Upper lobe of right lung (tissue), 1 donor: ENCODE data around the gene PLPPR5. TPM values are rescaled to one million over a fixed set of nuclear protein-coding genes. Genes with fewer than 3 reads are reported as not detected.
A peak's percentile ranks its signal among the peaks of the same experiment; 100 is the strongest.

ENCODE experiments used
- ATAC-seq: fragments of 200-7000 bp; cut with Tn5 transposase; one replicate; pipeline ENCODE4 v1.9.1; 2020; ENCODE audit warnings: mild to moderate bottlenecking, moderate library complexity
- DNase-seq: peaks from one replicate; pipeline ENCODE4 v3.0.0-alpha.2; 2020
- H3K27ac ChIP-seq: fragments of 200-600 bp; one replicate; pipeline ENCODE4 v1.8.0; 2022
- H3K27me3 ChIP-seq: fragments of 200-600 bp; one replicate; pipeline ENCODE4 v1.8.0; 2022; ENCODE audit warnings: mild to moderate bottlenecking
- H3K36me3 ChIP-seq: fragments of 200-600 bp; one replicate; pipeline ENCODE4 v1.8.0; 2022
- H3K4me1 ChIP-seq: fragments of 200-600 bp; one replicate; pipeline ENCODE4 v1.8.0; 2022
- H3K4me3 ChIP-seq: fragments of 200-600 bp; one replicate; pipeline ENCODE4 v1.8.0; 2022; ENCODE audit warnings: mild to moderate bottlenecking
- H3K9me3 ChIP-seq: fragments of 200-600 bp; one replicate; pipeline ENCODE4 v1.8.0; 2022
- intact Hi-C: fragments of 100-400 bp; cut with DNase I; formaldehyde crosslinking; loops from one replicate; pipeline ENCODE4 v1.11.0; 2022
- total RNA-seq: library from RNA; stranded (reverse); fragmentation: NEBNext Ultra II Directional; extraction: Animal tissue kit (Norgen Biotek cat#: 25700); gene quantifications from one replicate; pipeline ENCODE4 v1.2.1, GENCODE V29; 2021
- TF ChIP-seq, protein P1 (sequence below): fragments of 200-600 bp; IDR thresholded peaks from one replicate; pipeline ENCODE4 v1.8.0; 2022; ENCODE audit warnings: antibody characterized with exemption
- donor health status: DM: no; HTN: yes; CAD: no; lungs with severe emphysema.

Gene PLPPR5
- total RNA-seq, 1 donor from 2014 or later, result not detected

- no peaks in the 10 kb centered on the region for H3K27me3 ChIP-seq
- H3K27ac ChIP-seq, result no peak overlapping the region
- H3K4me1 ChIP-seq, result no peaks in the 10 kb centered on the region
- ATAC-seq, result no peak
- no peak overlapping the region for H3K4me3 ChIP-seq
- DNase-seq, result no peak
- intact Hi-C loops, result no loop called here
- H3K36me3 ChIP-seq, result no peaks in the 10 kb centered on the region
- H3K9me3 ChIP-seq, result no peaks in the 10 kb centered on the region
- TF ChIP-seq, protein P1, sequence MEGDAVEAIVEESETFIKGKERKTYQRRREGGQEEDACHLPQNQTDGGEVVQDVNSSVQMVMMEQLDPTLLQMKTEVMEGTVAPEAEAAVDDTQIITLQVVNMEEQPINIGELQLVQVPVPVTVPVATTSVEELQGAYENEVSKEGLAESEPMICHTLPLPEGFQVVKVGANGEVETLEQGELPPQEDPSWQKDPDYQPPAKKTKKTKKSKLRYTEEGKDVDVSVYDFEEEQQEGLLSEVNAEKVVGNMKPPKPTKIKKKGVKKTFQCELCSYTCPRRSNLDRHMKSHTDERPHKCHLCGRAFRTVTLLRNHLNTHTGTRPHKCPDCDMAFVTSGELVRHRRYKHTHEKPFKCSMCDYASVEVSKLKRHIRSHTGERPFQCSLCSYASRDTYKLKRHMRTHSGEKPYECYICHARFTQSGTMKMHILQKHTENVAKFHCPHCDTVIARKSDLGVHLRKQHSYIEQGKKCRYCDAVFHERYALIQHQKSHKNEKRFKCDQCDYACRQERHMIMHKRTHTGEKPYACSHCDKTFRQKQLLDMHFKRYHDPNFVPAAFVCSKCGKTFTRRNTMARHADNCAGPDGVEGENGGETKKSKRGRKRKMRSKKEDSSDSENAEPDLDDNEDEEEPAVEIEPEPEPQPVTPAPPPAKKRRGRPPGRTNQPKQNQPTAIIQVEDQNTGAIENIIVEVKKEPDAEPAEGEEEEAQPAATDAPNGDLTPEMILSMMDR, result no peak
Observed at GRCh38 chr1:98967122-98967521, 37.5 kb downstream of the PLPPR5 start.

DNA sequence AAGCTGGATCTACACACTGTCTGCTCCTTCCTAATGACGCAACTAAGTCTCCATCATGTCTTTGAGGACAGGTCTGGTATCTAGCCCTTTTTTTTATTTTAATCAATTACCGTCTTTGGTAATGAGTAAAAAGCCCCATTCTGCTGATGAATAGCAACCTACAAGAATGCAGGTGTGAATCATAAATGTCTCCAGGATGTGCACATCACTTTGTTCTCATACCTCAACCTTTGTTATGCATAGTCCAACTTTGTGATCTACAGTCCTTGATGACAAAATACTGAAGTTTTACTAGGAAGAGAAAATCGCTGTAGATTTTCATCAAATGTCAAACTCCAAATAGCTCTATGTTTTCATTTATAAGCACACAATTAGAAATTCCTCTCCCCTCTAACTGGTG is 39.3 kb downstream of the PLPPR5 start:
- ATAC-seq (no peak), DNase-seq (no peak)
- no peaks in the 10 kb centered on the region for H3K4me1 ChIP-seq
- no peaks in the 10 kb centered on the region for H3K27me3 ChIP-seq
- no peak overlapping the region for H3K27ac ChIP-seq
- TF ChIP-seq, protein P1, result no peak
- H3K9me3 ChIP-seq, result no peaks in the 10 kb centered on the region
- no peak overlapping the region for H3K4me3 ChIP-seq
- no peaks in the 10 kb centered on the region for H3K36me3 ChIP-seq
- intact Hi-C loops, result no loop called here

DNA sequence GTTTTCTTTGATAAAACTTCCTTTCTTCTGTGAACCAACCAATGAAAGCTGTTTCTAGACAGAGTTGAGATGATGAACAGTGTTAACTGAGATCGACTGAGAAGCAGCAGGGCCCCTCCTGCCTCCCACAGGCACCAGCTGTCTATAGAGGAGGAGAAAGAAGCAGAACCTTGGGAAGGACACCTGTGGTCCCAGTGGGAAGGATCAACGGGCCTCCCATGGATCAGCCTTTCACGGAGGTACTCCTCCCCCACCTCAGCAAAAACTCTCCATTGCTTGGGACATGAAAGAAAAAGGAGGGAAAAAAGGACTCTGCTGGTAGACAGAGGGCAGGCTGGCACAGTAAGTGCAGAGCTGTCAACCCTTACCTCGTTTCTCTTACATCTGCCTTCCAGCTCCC is 40.5 kb downstream of the PLPPR5 start:
- intact Hi-C loops, result no loop called here
- no peaks in the 10 kb centered on the region for H3K36me3 ChIP-seq
- TF ChIP-seq, protein P1, result no peak
- H3K4me1 ChIP-seq, result no peaks in the 10 kb centered on the region
- DNase-seq (no peak), ATAC-seq (no peak)
- H3K9me3 ChIP-seq, result no peaks in the 10 kb centered on the region
- no peaks in the 10 kb centered on the region for H3K27me3 ChIP-seq
- H3K4me3 ChIP-seq, result no peak overlapping the region
- H3K27ac ChIP-seq, result no peak overlapping the region

- H3K27ac ChIP-seq, result no peak overlapping the region
- no peak for DNase-seq
- H3K4me1 ChIP-seq, result no peaks in the 10 kb centered on the region
- H3K27me3 ChIP-seq, result no peaks in the 10 kb centered on the region
- intact Hi-C loops, result no loop called here
- no peak overlapping the region for H3K4me3 ChIP-seq
- no peaks in the 10 kb centered on the region for H3K36me3 ChIP-seq
- H3K9me3 ChIP-seq, result no peaks in the 10 kb centered on the region
- peak; percentile 37 for ATAC-seq
- TF ChIP-seq, protein P1, result no peak
Observed at GRCh38 chr1:98963064-98963758, 41.5 kb downstream of the PLPPR5 start.

DNA sequence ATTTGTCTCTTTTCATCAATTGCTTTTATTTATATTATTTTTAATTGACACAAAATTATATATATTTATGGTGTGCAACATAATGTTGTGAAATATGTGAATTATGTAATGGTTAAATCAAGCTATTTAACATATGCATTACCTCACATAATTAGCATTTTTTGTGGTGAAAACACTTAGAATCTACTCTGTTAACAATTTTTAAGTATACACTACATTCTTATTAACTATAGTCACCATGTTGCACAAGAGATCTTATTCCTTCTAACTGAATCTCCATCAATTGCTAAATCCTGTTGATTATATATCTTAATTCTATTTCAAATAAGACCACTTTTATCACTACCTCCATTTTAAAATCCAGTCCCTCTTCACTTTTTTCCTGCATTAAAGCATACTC is 42.5 kb downstream of the PLPPR5 start:
- no peak overlapping the region for H3K4me3 ChIP-seq
- intact Hi-C loops, result no loop called here
- H3K9me3 ChIP-seq, result no peaks in the 10 kb centered on the region
- ATAC-seq (no peak), DNase-seq (no peak)
- H3K27ac ChIP-seq, result no peak overlapping the region
- H3K27me3 ChIP-seq, result no peaks in the 10 kb centered on the region
- TF ChIP-seq, protein P1, result no peak
- H3K36me3 ChIP-seq, result no peaks in the 10 kb centered on the region
- H3K4me1 ChIP-seq, result no peaks in the 10 kb centered on the region

- no peak overlapping the region for H3K27ac ChIP-seq
- H3K9me3 ChIP-seq, result no peaks in the 10 kb centered on the region
- no peak overlapping the region for H3K4me3 ChIP-seq
- H3K36me3 ChIP-seq, result no peaks in the 10 kb centered on the region
- TF ChIP-seq, protein P1, result no peak
- ATAC-seq, result no peak
- no peak for DNase-seq
- no peaks in the 10 kb centered on the region for H3K27me3 ChIP-seq
- no peaks in the 10 kb centered on the region for H3K4me1 ChIP-seq
- intact Hi-C loops, result no loop called here
Observed at GRCh38 chr1:98949621-98950020, 55.0 kb downstream of the PLPPR5 start.
